Measurements from ENCODE around the gene RAB27B. TPM values are rescaled to one million over a fixed set of nuclear protein-coding genes. Genes with fewer than 3 reads are reported as not detected.

The RAB27B gene
- total RNA-seq, 1 donor from 2014 or later = 6.1 TPM

DNA sequence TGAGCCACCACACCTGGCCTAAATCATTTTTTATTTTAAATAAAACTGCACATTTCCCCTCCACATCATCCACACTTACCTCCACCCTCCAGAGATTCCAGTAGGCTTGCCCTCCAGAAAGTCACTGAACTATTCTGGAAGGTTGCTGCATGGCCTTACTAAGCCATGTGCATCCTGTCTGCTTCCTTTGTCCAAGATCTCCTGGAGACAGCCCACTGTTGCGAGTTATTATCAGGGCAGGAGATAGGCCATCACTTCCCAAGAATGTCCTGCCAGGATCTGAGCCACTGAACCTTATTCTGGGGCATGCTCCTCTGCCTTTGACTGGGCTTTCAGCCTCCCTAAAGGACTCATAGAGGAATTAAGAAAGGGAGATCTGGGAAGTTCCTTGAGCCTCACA, 104.2 kb downstream of the RAB27B start:
- Histone ChIP-seq H3K27ac (no peak overlapping the region), H3K36me3 (no peaks in the 10 kb centered on the region), H3K4me3 (no peak overlapping the region), H3K9me3 (no peaks in the 10 kb centered on the region), H3K4me1 (no peaks in the 10 kb centered on the region), H3K27me3 (no peaks in the 10 kb centered on the region)
- intact Hi-C loops (cut with DNase I) = no loop called here
- DNase-seq (ENCODE audit: extremely low spot score in 2 of 2) = no peak
- TF ChIP-seq POLR2AphosphoS5 (IDR thresholded peaks at IDR 0.05; ENCODE audit: insufficient read depth in 1 of 2, low read depth in 1 of 2) (no peak), POLR2A (IDR thresholded peaks at IDR 0.05) (no peak)
- TF ChIP-seq, protein P1, sequence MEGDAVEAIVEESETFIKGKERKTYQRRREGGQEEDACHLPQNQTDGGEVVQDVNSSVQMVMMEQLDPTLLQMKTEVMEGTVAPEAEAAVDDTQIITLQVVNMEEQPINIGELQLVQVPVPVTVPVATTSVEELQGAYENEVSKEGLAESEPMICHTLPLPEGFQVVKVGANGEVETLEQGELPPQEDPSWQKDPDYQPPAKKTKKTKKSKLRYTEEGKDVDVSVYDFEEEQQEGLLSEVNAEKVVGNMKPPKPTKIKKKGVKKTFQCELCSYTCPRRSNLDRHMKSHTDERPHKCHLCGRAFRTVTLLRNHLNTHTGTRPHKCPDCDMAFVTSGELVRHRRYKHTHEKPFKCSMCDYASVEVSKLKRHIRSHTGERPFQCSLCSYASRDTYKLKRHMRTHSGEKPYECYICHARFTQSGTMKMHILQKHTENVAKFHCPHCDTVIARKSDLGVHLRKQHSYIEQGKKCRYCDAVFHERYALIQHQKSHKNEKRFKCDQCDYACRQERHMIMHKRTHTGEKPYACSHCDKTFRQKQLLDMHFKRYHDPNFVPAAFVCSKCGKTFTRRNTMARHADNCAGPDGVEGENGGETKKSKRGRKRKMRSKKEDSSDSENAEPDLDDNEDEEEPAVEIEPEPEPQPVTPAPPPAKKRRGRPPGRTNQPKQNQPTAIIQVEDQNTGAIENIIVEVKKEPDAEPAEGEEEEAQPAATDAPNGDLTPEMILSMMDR (IDR thresholded peaks at IDR 0.05) = no peak

DNA sequence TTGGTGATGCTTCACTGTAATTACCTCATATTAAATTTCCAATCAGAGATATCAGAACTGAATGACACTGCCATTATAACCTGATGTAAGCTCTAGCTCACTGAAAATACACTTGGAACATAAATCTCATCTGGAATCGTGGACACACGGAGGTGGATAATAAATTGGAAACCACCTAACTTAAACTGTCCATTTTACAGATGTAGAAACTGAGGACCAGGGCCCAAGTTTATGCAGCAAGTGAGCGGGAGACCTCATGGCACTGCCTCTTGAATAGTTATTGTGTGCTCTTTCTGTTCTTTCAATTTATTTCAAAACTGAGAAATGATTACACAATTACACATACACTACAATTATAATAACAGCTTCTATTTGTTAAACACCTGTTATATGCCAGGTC, 110.2 kb downstream of the RAB27B start:
- H3K27me3 ChIP-seq = no peaks in the 10 kb centered on the region
- no peak for DNase-seq (ENCODE audit: extremely low spot score in 2 of 2)
- no peaks in the 10 kb centered on the region for H3K4me1 ChIP-seq
- H3K9me3 ChIP-seq = no peaks in the 10 kb centered on the region
- H3K27ac ChIP-seq = no peak overlapping the region
- no peak overlapping the region for H3K4me3 ChIP-seq
- H3K36me3 ChIP-seq = no peaks in the 10 kb centered on the region
- intact Hi-C loops (cut with DNase I) = no loop called here
- TF ChIP-seq POLR2A (IDR thresholded peaks at IDR 0.05) (no peak), POLR2AphosphoS5 (IDR thresholded peaks at IDR 0.05; ENCODE audit: insufficient read depth in 1 of 2, low read depth in 1 of 2) (no peak)
- TF ChIP-seq, protein P1 (IDR thresholded peaks at IDR 0.05) = no peak

DNA sequence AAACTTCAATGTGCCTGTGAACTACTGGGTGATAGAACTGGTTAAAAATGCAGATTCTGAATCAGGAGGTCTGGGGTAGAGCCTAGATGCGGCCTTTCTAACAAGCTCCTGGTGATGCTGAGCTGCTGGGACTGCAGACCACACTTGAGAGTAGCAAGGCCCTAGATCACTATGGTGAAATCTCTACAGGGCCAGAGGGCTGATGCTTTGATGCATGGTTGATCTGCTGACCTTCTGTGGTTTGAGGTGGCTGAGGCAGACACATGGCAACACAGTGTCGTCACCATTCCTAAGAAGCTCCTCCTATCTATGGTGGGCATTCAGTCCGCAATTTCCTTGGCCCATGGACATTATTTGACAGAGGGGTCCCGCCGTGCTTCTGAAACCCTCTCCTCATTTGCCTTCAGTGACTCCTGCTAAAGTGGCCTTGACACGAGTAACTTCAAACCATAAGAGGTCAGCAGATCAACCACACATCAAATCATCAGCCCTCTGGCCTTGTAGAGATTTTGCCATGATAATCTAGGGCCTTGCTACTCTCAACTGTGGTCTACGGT, 111.2 kb downstream of the RAB27B start:
- no peak for DNase-seq (ENCODE audit: extremely low spot score in 2 of 2)
- intact Hi-C loops (cut with DNase I) = no loop called here
- Histone ChIP-seq H3K36me3 (no peaks in the 10 kb centered on the region), H3K27me3 (no peaks in the 10 kb centered on the region), H3K4me3 (no peak overlapping the region), H3K4me1 (no peaks in the 10 kb centered on the region), H3K9me3 (no peaks in the 10 kb centered on the region), H3K27ac (no peak overlapping the region)
- TF ChIP-seq, protein P1 (IDR thresholded peaks at IDR 0.05) = no peak
- TF ChIP-seq POLR2A (IDR thresholded peaks at IDR 0.05) = no peak

DNA sequence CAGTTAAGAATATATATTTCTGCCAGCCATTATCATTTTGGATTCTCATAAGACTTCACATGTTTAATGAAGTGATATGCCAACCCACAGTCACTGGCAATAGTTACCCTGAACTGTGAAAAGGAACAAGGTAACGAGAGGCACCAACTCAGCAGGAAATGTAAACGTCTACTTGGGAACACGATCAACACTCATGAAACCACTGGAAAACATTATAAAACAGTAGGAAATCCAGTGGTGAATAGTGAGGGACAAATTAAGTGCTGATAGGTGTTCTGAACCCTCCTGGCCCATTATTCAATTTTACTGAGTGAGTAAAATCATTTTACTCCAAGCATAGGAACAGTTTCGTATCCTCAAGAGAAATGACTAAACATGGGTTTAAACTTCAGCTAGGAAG, 113.9 kb downstream of the RAB27B start:
- H3K4me1 ChIP-seq = no peaks in the 10 kb centered on the region
- DNase-seq (ENCODE audit: extremely low spot score in 2 of 2) = no peak
- TF ChIP-seq POLR2AphosphoS5 (IDR thresholded peaks at IDR 0.05; ENCODE audit: insufficient read depth in 1 of 2, low read depth in 1 of 2) (no peak), POLR2A (IDR thresholded peaks at IDR 0.05) (no peak)
- TF ChIP-seq, protein P1 (IDR thresholded peaks at IDR 0.05) = no peak
- H3K9me3 ChIP-seq = no peaks in the 10 kb centered on the region
- no peaks in the 10 kb centered on the region for H3K36me3 ChIP-seq
- no peak overlapping the region for H3K4me3 ChIP-seq
- H3K27ac ChIP-seq = no peak overlapping the region
- H3K27me3 ChIP-seq = no peaks in the 10 kb centered on the region
- intact Hi-C loops (cut with DNase I) = no loop called here

DNA sequence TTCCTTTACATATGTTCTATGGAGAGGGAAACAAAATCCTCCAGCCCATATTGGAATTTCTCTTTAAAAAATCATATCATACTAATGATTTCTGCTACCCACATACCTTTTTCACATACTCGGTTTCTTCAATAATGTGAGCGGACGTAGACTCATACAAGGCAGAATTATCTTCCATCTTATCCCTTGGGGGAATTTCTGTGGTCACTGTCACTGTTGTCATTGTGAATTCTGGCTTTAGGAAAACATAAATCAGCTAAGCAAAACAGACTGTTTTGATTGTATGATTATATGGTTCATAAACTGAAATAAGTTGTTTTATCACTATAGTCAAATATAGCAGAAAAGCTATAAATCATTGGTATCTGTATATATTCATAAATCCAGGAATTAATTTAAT, 114.3 kb downstream of the RAB27B start:
- intact Hi-C loops (cut with DNase I) = no loop called here
- Histone ChIP-seq H3K4me1 (no peaks in the 10 kb centered on the region), H3K9me3 (no peaks in the 10 kb centered on the region), H3K36me3 (no peaks in the 10 kb centered on the region), H3K4me3 (no peak overlapping the region), H3K27me3 (no peaks in the 10 kb centered on the region), H3K27ac (no peak overlapping the region)
- DNase-seq (ENCODE audit: extremely low spot score in 2 of 2) = no peak
- TF ChIP-seq POLR2AphosphoS5 (IDR thresholded peaks at IDR 0.05; ENCODE audit: insufficient read depth in 1 of 2, low read depth in 1 of 2) (no peak), POLR2A (IDR thresholded peaks at IDR 0.05) (no peak)
- TF ChIP-seq, protein P1 (IDR thresholded peaks at IDR 0.05) = no peak

Other genes with a start within 250 kb of the RAB27B start
- not detected for gene DYNAP, start 237.2 kb upstream of the RAB27B start, total RNA-seq
- 8.1 TPM for gene CCDC68, start 131.0 kb downstream of the RAB27B start, total RNA-seq

Measured in vagina (tissue), 2 donors.